ENCODE results near the gene CRYBG1.

The CRYBG1 gene

GRCh38 chr6:106612671-106613416, 252.3 kb downstream of the CRYBG1 start:
- TF ChIP-seq, protein P1, sequence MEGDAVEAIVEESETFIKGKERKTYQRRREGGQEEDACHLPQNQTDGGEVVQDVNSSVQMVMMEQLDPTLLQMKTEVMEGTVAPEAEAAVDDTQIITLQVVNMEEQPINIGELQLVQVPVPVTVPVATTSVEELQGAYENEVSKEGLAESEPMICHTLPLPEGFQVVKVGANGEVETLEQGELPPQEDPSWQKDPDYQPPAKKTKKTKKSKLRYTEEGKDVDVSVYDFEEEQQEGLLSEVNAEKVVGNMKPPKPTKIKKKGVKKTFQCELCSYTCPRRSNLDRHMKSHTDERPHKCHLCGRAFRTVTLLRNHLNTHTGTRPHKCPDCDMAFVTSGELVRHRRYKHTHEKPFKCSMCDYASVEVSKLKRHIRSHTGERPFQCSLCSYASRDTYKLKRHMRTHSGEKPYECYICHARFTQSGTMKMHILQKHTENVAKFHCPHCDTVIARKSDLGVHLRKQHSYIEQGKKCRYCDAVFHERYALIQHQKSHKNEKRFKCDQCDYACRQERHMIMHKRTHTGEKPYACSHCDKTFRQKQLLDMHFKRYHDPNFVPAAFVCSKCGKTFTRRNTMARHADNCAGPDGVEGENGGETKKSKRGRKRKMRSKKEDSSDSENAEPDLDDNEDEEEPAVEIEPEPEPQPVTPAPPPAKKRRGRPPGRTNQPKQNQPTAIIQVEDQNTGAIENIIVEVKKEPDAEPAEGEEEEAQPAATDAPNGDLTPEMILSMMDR (IDR thresholded peaks at IDR 0.05; ENCODE audit: insufficient read depth, low read depth, low read length, missing control alignments): no peak
- no peak overlapping the region for H3K4me3 ChIP-seq (ENCODE audit: low read depth, low read length)
- DNase-seq (ENCODE audit: low read depth): no peak

DNA sequence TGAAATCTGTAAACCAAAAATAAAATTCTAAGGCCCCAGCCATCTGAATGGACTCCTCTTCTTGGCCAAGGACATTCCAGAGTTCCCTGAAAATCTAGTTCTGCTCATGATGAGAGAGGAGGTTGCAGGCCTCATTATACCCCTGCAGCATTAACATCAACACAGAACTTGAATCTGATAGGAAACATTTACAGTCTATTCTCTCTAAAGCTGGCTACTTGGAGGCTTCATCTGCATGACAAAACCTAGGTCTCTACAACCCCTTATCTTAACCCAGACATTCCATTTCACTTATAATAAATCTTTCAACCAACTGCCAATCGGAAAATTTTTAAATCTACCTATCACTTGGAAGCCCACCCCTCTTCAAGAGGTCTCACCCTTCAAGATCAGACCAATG, 253.1 kb downstream of the CRYBG1 start:
- H3K4me3 ChIP-seq (ENCODE audit: low read depth, low read length): no peak overlapping the region
- DNase-seq (ENCODE audit: low read depth): no peak
- TF ChIP-seq, protein P1 (IDR thresholded peaks at IDR 0.05; ENCODE audit: insufficient read depth, low read depth, low read length, missing control alignments): no peak

- H3K4me3 ChIP-seq (ENCODE audit: low read depth, low read length): no peak overlapping the region
- no peak for DNase-seq (ENCODE audit: low read depth)
- TF ChIP-seq, protein P1 (IDR thresholded peaks at IDR 0.05; ENCODE audit: insufficient read depth, low read depth, low read length, missing control alignments): no peak
Observed at GRCh38 chr6:106614166-106614565, 253.6 kb downstream of the CRYBG1 start.

DNA sequence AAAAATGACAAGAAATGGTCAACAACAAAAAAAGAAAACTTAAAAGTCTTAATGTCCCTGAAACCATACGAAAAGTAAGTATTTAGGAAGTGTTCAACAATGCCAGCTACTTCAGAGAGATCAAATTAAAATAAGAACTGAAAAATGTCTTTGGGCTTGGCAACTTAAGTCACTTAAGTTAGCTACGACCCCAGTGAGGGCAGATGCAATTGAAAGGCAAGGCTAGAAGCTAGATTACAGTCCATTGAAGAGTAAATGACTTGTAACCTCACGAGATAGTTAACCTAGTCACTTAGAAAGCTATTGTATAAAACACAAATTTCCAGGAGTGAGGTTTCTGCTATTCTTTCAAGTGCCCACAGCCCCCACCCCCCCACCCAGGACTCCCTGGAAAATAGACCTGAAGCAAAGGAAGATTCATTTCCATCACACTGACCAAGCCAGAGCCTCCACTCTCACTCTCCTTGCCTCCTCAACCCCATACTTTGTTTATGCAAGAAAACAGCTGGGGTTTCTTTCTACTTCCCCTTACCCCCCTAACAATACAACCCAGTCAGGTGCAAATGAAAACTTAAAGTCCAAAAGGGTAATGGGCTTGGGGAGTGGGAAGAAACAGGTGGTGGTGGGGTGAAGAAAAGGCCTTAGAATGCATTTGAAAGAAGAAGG, 254.2 kb downstream of the CRYBG1 start:
- H3K4me3 ChIP-seq (ENCODE audit: low read depth, low read length): no peak overlapping the region
- TF ChIP-seq, protein P1 (IDR thresholded peaks at IDR 0.05; ENCODE audit: insufficient read depth, low read depth, low read length, missing control alignments): no peak
- DNase-seq (ENCODE audit: low read depth): no peak

DNA sequence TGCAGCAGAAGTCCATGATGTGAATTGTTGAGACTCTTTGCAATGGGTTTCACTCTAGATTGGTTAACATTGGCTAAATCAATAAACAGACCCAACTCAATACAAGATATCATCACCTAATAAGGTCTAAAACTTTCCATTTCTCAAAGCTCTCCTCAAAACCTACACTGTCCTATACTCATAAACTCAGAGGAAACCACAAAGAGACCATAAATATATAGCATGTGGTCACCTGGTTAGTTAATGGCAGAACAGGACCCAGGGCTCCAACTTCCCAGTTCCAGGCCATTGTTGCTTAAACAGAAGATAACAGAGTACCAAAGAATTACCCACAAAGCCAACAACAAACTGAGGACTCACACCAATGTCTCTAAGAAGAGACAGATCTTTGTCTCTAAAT, 256.8 kb downstream of the CRYBG1 start:
- H3K4me3 ChIP-seq (ENCODE audit: low read depth, low read length): no peak overlapping the region
- DNase-seq (ENCODE audit: low read depth): no peak
- TF ChIP-seq, protein P1 (IDR thresholded peaks at IDR 0.05; ENCODE audit: insufficient read depth, low read depth, low read length, missing control alignments): no peak

DNA sequence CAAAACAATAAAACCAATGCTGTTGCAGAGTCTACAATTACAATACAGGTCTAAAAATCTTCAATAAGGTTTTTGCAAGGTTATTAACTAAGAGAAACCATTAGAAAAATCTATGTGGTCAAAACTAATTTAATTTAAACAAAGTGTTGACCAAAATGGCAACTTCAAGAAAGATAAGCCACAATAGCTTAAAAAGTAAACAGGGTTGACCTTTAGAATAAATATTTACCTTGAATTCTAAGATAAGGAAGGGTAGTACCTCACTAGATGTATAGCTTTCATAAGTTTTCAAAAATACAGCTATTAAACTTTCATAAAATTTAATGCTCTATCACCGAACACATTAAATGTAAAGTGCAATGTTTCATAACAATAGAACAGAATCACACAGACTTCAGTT, 257.3 kb downstream of the CRYBG1 start:
- no peak overlapping the region for H3K4me3 ChIP-seq (ENCODE audit: low read depth, low read length)
- DNase-seq (ENCODE audit: low read depth): no peak
- TF ChIP-seq, protein P1 (IDR thresholded peaks at IDR 0.05; ENCODE audit: insufficient read depth, low read depth, low read length, missing control alignments): no peak

Data from GM12865 (cell line).